ENCODE measurements around the gene MYO3A. TPM values are rescaled to one million over a fixed set of nuclear protein-coding genes. Genes with fewer than 3 reads are reported as not detected.
"Not testable (repeated sequence)": the region's sequence is repeated elsewhere in the genome, so short reads cannot be mapped to it uniquely, and the experiment has no call there.

Gene MYO3A
- total RNA-seq, 4 donors from 2014 or later = 0.58 to 3.4 TPM; not detected in 2

DNA sequence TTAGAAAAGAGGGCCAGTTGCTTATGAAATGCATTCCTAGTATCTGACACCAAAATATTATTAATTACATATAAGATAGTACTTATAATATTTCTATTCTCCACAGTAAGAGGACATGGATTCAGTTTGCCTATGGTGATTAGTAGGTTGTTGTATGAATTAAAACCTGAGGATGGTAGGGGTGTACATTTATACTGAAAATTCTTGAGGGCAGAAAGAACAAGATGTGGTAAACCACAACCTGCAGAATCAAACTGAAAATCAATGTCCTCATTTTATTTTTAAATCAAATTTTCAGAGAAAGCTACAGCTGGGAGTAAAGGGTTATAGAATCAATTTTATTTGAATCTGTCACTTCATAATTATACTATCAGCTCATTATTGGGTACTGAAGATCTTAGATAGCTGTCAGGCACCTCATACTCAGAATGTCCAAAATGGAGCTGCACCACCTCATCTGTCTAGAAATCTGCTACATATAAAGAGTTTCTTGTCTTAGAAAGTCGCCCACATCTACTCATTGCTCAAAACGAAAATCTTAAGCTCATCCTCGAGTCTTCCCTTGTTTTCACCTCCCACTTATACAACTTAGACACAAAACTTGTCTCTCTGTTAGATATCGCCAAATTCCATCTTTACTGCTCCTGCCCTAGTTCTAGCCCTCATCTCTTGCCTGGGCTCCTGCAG lies 65.4 kb downstream of the MYO3A start:
- H3K36me3 ChIP-seq = no peaks in the 10 kb centered on the region
- no peak overlapping the region for H3K4me3 ChIP-seq
- H3K27me3 ChIP-seq = no peaks in the 10 kb centered on the region
- no peak for DNase-seq
- intact Hi-C loops (cut with DNase I; ENCODE audit: low total_unique reads) = no loop called here
- no peaks in the 10 kb centered on the region for H3K9me3 ChIP-seq
- no peaks in the 10 kb centered on the region for H3K4me1 ChIP-seq
- TF ChIP-seq, protein P1, sequence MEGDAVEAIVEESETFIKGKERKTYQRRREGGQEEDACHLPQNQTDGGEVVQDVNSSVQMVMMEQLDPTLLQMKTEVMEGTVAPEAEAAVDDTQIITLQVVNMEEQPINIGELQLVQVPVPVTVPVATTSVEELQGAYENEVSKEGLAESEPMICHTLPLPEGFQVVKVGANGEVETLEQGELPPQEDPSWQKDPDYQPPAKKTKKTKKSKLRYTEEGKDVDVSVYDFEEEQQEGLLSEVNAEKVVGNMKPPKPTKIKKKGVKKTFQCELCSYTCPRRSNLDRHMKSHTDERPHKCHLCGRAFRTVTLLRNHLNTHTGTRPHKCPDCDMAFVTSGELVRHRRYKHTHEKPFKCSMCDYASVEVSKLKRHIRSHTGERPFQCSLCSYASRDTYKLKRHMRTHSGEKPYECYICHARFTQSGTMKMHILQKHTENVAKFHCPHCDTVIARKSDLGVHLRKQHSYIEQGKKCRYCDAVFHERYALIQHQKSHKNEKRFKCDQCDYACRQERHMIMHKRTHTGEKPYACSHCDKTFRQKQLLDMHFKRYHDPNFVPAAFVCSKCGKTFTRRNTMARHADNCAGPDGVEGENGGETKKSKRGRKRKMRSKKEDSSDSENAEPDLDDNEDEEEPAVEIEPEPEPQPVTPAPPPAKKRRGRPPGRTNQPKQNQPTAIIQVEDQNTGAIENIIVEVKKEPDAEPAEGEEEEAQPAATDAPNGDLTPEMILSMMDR (IDR thresholded peaks at IDR 0.05) = no peak
- no peak for TF ChIP-seq POLR2A (IDR thresholded peaks at IDR 0.05)
- no peak overlapping the region for H3K27ac ChIP-seq

DNA sequence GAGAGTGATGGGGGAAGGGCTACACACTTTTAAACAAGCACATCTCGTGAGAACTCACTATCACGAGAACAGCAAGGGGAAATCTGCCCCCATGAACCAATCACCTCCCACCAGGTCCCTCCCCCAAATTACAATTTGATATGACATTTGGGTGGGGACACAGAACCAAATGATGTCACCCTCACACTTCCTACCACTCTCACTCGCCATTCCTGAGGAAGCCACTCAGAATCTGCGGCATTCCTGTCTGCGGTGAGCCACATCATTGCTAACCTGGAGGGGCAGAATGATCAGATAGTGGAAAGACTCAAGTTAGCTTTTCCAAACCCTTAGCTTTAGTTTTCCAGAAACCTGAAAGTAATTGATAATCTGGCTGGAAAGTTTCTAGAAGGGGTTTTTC lies 66.9 kb downstream of the MYO3A start:
- no peak for DNase-seq
- Histone ChIP-seq H3K27ac (no peak overlapping the region), H3K36me3 (no peaks in the 10 kb centered on the region), H3K9me3 (no peaks in the 10 kb centered on the region), H3K27me3 (no peaks in the 10 kb centered on the region), H3K4me3 (no peak overlapping the region), H3K4me1 (no peaks in the 10 kb centered on the region)
- intact Hi-C loops (cut with DNase I; ENCODE audit: low total_unique reads) = no loop called here
- TF ChIP-seq, protein P1 (IDR thresholded peaks at IDR 0.05) = no peak
- no peak for TF ChIP-seq POLR2A (IDR thresholded peaks at IDR 0.05)

DNA sequence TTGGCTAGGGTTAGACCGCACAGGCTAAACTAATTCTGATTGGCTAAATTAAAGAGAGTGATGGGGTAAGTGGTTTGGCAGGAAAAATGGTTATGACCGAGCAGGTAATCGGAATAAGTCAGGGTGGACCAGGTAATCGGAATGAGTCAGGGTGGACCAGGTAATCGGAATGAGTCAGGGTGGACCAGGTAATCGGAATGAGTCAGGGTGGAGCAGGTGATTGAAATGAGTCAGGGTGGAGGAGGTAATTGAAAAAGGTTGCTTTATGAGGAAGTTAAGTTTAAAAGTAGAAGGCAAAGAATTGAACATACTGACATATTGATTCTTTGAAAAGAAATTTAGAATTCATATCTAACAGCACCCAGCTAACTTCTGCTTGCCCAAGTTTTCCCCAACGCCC lies 68.4 kb downstream of the MYO3A start:
- DNase-seq; H3K27ac ChIP-seq; intact Hi-C loops (cut with DNase I; ENCODE audit: low total_unique reads); H3K9me3 ChIP-seq; H3K4me3 ChIP-seq; H3K36me3 ChIP-seq; H3K27me3 ChIP-seq; H3K4me1 ChIP-seq: not testable (repeated sequence)

DNA sequence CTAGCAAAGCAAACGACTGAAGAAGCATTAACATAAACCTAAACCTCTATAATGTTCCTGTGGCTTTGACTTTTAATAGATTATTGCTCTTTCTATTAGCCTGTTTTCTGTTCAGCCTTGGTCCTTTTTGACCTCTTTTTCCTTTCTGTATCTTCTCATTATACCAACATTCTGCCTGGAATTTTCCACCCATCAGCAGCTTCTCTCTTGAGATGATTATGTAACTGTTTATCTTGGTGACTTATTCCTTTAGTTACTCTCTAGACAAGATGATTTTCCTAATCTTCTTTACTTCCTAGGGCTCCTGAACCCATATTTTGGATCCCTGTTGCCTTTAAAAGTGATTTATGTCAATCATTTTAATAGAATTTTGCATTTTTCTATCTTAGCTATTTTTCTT lies 81.1 kb downstream of the MYO3A start:
- Histone ChIP-seq H3K4me3 (no peak overlapping the region), H3K4me1 (no peaks in the 10 kb centered on the region), H3K27me3 (no peaks in the 10 kb centered on the region), H3K36me3 (no peaks in the 10 kb centered on the region), H3K27ac (no peak overlapping the region), H3K9me3 (no peaks in the 10 kb centered on the region)
- intact Hi-C loops (cut with DNase I; ENCODE audit: low total_unique reads) = no loop called here
- TF ChIP-seq, protein P1 (IDR thresholded peaks at IDR 0.05) = no peak
- DNase-seq = no peak

DNA sequence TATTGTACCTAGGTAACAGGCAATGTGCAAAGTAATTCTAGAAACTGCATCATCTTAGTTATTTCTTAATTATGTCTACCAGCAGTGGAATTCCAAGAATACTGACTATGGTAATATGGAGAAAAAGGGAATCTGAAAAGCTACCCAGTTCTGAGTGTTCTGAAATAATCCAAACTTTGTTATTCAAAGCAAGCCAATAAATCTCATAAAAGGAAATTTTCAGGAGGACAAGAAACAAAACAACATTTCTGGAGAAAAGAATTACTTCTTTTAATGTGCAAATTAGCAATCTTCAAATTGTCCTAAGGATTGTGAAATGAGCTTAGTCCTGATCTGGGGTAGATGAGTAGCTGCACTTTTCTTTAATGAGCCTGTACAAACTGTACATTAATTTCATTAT lies 88.8 kb downstream of the MYO3A start:
- intact Hi-C loops (cut with DNase I; ENCODE audit: low total_unique reads) = no loop called here
- H3K9me3 ChIP-seq = no peaks in the 10 kb centered on the region
- H3K36me3 ChIP-seq = no peaks in the 10 kb centered on the region
- no peak for DNase-seq
- TF ChIP-seq POLR2A (IDR thresholded peaks at IDR 0.05) = no peak
- TF ChIP-seq, protein P1 (IDR thresholded peaks at IDR 0.05) = no peak
- H3K27me3 ChIP-seq = no peaks in the 10 kb centered on the region
- H3K4me3 ChIP-seq = no peak overlapping the region
- H3K4me1 ChIP-seq = no peaks in the 10 kb centered on the region
- no peak overlapping the region for H3K27ac ChIP-seq

DNA sequence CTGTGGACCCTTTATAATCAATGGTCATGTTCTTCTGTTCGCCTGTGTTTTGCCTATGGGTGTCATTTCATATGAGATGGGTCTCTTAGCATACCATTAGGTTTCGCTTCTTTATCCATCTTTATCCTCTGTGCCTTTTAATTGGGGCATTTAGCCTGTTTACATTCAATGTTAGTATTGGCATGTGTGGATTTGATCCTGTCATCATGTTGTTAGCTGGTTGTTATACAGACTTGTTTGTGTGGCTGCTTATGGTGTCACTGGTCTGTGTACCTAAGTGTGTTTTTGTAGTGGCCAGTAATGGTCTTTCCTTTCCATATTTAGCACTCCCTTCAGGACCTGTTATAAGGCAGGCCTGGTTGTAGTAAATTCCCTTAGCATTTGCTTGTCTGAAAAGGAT lies 90.3 kb downstream of the MYO3A start:
- no peak for DNase-seq
- H3K4me1 ChIP-seq = no peaks in the 10 kb centered on the region
- no peak for TF ChIP-seq POLR2A (IDR thresholded peaks at IDR 0.05)
- TF ChIP-seq, protein P1 (IDR thresholded peaks at IDR 0.05) = no peak
- H3K36me3 ChIP-seq = no peaks in the 10 kb centered on the region
- no peak overlapping the region for H3K4me3 ChIP-seq
- intact Hi-C loops (cut with DNase I; ENCODE audit: low total_unique reads) = no loop called here
- no peaks in the 10 kb centered on the region for H3K27me3 ChIP-seq
- H3K9me3 ChIP-seq = no peaks in the 10 kb centered on the region
- no peak overlapping the region for H3K27ac ChIP-seq

Data from uterus (tissue), 4 donors.